OCI-M1 (cell line): Measurements from ENCODE around the gene ARHGEF17.

ENCODE experiments used
- DNase-seq: peaks from one replicate; lab custom pipeline; 2025; lab: John Stamatoyannopoulos, UW

Gene ARHGEF17

DNA sequence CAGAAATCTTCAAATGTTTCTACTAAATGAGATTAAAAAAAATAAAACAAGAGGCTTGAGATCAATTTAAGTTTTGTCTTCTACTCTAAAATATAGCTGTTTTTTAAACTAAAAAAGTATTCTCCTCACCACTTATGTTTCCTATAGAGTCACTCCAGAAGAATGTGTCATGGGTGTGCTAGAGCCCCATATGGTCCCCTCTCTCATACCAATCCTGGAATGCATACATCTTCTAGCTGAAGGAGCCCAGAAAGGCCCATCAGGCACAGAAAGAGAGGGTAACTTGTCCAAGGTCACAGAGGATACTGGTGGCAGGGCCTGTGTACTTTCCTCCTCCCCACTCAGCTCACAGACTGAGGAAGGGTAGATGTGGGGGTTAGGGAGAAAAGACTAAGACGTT is 102.6 kb downstream of the ARHGEF17 start:
- no peak for DNase-seq

- DNase-seq: no peak
Measured at GRCh38 chr11:73411031-73411430, 103.0 kb downstream of the ARHGEF17 start.

- no peak for DNase-seq
Measured at GRCh38 chr11:73412308-73412707, 104.2 kb downstream of the ARHGEF17 start.

DNA sequence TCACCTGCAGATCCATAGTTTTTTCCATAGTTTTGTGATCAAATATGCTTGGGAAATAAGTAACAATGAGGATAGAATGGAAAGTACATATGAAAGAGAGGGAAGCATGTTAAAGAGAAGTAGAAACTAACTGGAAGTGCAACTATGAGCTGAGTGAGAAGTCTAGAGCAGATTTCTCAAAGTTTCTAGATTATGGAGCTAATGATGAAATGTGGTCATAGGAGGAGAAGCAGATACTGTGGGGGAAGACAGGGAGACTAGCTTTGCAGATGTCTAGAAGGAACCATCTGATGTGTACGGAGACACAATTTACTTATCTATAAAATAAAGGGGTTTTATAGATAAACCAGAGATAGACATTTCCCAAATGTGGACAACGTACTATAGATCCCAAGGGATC is 105.2 kb downstream of the ARHGEF17 start:
- DNase-seq: no peak

DNA sequence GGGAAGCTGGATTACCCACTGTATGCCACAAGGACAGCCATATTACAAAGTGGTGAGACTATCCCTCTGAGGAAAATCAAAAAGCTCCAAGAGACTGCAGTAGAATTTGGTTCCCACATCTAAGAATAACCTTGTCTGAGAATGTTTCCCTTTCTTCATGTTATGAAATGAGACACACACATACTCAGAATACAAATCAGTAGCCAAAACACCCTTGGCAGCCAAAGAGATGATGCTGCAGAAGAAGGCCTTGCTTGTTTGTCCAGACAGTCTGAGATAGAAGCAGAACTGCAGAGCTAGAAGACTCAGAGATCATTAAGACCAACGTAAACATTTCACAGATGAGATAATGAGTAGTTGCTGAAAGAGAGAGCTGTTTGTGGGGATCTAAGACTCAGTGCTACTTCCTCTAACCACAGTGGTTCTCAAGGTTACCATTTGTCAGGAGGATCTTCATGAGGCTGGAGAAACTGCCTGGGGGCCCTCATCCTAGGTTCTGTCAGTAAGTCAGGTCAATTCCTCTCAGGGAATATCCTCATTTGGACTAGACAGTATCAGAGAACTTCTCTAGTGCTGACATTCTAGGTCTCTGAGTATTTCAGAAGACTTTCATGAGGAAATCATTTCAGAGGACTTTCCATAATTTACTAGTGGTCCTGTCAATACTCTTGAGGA is 107.0 kb downstream of the ARHGEF17 start:
- DNase-seq: peak; percentile 91

DNA sequence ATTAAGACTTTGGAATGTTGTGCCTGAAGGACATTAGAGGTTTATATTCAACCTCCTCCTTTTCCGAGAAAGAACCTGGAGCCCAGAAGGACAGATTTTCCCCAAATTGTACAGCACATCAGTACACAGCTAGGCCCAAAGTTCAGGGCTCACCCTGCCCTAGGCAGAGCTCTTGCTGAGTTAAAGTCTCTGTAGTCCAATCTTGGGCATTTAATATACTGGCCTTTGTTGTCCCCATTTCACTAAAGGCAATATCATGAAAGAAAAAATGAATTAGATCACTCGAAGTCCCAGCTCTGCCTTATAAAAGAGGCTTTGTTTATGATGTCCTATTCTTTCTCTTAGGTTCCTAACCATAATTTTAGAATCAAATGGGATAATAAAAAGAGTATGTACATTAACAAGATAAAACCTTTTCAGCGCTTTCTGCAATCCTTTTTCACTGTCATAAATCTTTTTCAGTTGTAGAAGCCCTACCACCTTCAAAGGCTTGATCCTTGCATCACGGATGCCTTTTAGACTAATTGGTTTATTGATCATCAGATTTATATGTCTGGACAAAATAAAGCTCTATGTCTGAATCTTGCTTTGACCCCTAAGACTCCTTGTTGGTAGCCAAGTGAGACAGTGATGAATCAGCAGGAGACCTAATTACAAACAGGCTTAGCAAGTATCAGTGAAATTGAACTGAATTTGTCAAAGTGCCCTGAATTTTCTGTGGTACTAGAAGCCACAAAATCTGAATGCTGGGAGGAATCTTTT is 108.0 kb downstream of the ARHGEF17 start:
- DNase-seq: no peak

GRCh38 chr11:73416786-73417185 is 108.7 kb downstream of the ARHGEF17 start:
- DNase-seq: no peak
